ENCODE data around the gene TEAD1.

DNA sequence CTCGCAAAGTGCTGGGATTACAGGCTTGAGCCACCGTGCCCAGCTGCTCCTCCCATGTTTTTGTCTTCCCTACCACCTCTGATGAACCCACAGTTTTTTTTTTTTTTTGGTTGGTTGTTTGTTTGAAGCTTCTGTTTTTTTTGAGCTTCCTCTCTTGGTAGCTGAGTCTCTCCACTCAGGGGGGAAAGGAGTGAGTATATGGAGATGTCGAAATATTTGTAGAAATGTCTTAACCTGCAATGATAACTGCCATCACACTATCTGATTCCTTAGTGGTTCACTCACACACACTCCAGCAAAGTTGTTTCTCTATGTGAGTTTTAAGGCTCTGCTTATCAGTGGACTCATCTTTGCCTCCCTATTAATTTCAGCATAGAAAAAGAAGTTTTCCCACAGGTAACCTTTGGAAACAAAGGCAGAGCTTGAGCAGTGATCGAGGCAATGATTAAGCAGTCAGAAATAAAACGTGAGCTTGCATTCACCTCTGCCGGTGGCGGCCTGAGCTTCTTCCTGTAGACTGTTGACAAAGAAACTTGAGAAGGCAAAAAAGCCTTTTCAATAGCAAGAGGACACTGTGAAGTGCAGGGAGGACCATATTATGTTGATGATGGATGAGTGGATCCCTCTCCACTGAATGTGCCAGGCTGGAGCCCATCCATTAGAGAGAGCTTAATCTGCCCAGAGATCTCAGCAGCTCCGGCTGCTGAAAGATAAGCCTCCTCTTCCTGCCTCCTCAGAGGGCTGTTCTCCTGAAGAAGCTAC, 305.9 kb downstream of the TEAD1 start:
- TF ChIP-seq, protein P1, sequence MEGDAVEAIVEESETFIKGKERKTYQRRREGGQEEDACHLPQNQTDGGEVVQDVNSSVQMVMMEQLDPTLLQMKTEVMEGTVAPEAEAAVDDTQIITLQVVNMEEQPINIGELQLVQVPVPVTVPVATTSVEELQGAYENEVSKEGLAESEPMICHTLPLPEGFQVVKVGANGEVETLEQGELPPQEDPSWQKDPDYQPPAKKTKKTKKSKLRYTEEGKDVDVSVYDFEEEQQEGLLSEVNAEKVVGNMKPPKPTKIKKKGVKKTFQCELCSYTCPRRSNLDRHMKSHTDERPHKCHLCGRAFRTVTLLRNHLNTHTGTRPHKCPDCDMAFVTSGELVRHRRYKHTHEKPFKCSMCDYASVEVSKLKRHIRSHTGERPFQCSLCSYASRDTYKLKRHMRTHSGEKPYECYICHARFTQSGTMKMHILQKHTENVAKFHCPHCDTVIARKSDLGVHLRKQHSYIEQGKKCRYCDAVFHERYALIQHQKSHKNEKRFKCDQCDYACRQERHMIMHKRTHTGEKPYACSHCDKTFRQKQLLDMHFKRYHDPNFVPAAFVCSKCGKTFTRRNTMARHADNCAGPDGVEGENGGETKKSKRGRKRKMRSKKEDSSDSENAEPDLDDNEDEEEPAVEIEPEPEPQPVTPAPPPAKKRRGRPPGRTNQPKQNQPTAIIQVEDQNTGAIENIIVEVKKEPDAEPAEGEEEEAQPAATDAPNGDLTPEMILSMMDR (conservative IDR thresholded peaks at IDR 0.05), result no peak
- TF ChIP-seq EZH2 (IDR thresholded peaks at IDR 0.05; ENCODE audit: low read depth), result no peak
